Muscle of arm (tissue), 12 donors: ENCODE results near the gene RAD23A. TPM values are rescaled to one million over a fixed set of nuclear protein-coding genes. Genes with fewer than 3 reads are reported as not detected.

Experiments
- DNase-seq: peaks from one replicate; pipeline ENCODE4 v3.0.0-alpha.2; 2013
- polyA plus RNA-seq, 12 donors: library from polyadenylated mRNA; unstranded; fragments of 120-200 nt; gene quantifications; one replicate each; pipeline ENCODE4 v1.2.1, GENCODE V29; 2013; ENCODE audit not compliant: insufficient read length in 12 of 12

Gene RAD23A
- polyA plus RNA-seq, 12 donors, result 80.3 to 659 (median 114) TPM

- DNase-seq, result no peak
Measured at GRCh38 chr19:12997967-12998940, 52.6 kb downstream of the RAD23A start.

DNA sequence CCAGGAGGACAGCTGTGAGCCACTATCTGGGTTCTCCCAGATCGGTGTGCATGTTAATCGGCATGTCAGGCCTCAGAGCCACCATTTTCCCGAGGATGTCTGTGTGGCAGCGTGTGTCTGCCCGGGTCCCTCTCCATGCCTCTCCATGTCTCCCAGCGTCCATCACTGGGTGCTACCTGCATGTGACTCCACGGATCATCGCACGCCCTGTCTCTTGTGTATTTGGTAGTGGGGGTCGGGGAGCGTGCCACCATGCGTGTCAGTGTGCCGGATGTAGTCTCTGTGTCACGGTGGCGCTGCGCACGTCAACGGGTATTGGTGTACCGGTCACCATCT, 55.5 kb downstream of the RAD23A start:
- no peak for DNase-seq

DNA sequence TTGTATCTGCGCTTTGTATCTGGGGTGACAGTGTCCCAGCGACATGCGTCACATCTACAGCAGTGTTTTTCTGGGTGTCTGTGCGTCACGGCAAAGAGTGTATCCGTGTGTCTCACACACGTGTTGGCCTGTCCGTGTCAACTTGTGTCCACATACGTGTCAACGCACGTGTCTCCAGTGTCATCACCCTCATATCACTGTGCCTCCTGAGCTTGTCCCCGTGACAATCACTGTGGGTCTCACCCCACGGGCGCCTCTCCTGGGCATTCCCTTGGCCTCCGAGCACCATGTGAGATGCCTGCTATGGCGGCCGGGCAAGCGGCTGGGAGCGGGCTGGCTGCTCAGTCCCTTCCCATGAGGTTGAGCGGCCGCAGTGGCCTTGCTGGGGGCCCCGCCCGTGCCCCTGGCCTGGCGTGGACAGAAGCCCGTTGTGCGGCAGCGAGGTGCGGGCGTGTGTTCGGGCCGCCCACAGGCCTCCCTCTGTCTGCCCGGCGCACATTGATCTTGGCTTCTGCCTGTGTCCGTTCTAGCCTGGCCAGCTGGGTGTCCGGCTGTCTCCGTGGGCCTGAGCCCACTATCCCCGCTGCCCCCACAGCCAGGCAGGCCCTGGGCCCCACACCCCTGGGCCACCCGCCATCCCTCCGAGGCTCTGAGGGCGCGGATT, 56.0 kb downstream of the RAD23A start:
- DNase-seq, result no peak

DNA sequence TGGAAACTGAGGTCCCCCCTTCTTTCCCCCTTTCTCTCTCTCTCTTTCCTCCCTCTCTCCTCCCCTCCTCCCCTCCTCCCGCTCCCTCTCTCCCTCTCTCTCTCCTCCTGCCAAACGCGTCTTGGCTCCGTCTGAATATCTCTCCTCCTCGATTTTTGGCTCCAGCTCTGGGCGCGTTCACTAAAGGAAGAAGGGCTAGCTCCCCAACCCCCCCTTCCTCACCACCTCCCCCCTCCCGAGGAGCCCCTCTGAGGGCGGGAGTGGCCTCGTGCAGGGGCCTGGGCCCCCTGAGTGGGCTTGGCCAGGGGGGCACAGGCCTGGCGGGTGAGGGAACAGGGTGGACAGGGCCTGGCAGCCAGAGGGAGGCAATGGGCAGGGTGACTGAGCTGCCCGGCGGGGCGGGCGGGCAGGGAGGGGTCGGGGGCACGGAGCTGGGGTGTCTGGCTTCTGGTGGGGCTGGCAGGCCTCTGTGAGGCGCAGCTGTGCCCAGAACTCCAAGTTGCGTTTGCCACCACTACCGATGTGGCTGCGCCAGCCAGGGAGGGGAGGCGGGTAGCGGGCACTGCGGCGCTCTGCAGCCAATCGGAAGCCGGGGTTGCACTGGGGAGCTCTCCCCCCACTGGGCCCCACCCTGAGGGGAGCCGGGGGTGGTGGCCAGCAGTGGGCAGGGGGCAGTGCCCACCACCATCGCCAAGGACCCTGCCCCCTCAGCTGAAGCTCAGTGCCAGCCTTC, 56.7 kb downstream of the RAD23A start:
- peak; percentile 94 for DNase-seq

GRCh38 chr19:13003081-13003480, 57.4 kb downstream of the RAD23A start:
- DNase-seq, result no peak

Other genes with a start within 250 kb of the RAD23A start
- gene FBXW9, start 249.2 kb upstream of the RAD23A start, polyA plus RNA-seq, result 1 to 10 TPM in 11 of 12 donors, not detected in 1; 2.4 to 6.3 (median 3.5) TPM
- 10 to 100 TPM in 11 of 12 donors, not detected in 1; 37.4 to 93.0 (median 51.3) TPM for gene TNPO2, start 221.9 kb upstream of the RAD23A start, polyA plus RNA-seq
- gene TRIR, start 211.2 kb upstream of the RAD23A start, polyA plus RNA-seq, result 100 to 1,000 TPM in 11 of 12 donors, not detected in 1; 130 to 438 (median 158) TPM
- gene GET3, start 208.4 kb upstream of the RAD23A start, polyA plus RNA-seq, result 10 to 100 TPM in 11 of 12 donors, not detected in 1; 36.1 to 51.0 (median 40.6) TPM
- under 1 TPM in 4 of 12 donors, not detected in 8; 0.08 to 0.14 (median 0.11) TPM for gene BEST2, start 194.1 kb upstream of the RAD23A start, polyA plus RNA-seq
- 10 to 100 TPM in 11 of 12 donors, not detected in 1; 12.4 to 78.3 (median 24.2) TPM for gene HOOK2, start 170.3 kb upstream of the RAD23A start, polyA plus RNA-seq
- gene JUNB, start 154.4 kb upstream of the RAD23A start, polyA plus RNA-seq, result 100 to 1,000 TPM in 2 of 12 donors, 10 to 100 TPM in 9, not detected in 1; 18.0 to 187 (median 38.3) TPM
- gene PRDX2, start 144.1 kb upstream of the RAD23A start, polyA plus RNA-seq, result 100 to 1,000 TPM in 11 of 12 donors, not detected in 1; 124 to 185 (median 148) TPM
- gene THSD8, start 143.8 kb upstream of the RAD23A start, polyA plus RNA-seq, result 1 to 10 TPM in 10 of 12 donors, not detected in 2; 1.4 to 7.1 (median 4.2) TPM
- 10 to 100 TPM in 10 of 12 donors, not detected in 2; 13.3 to 25.6 (median 17.6) TPM for gene RNASEH2A, start 139.3 kb upstream of the RAD23A start, polyA plus RNA-seq
- under 1 TPM in 1 of 12 donors, not detected in 11; 0.16 TPM for gene RTBDN, start 111.3 kb upstream of the RAD23A start, polyA plus RNA-seq
- 10 to 100 TPM in 1 of 12 donors, under 1 TPM in 10, not detected in 1; 0.16 to 12.0 (median 0.62) TPM for gene MAST1, start 107.3 kb upstream of the RAD23A start, polyA plus RNA-seq
- 10 to 100 TPM in 4 of 12 donors, 1 to 10 TPM in 7, not detected in 1; 6.4 to 18.1 (median 8.6) TPM for gene DNASE2, start 64.4 kb upstream of the RAD23A start, polyA plus RNA-seq
- 1 to 10 TPM in 1 of 12 donors, under 1 TPM in 9, not detected in 2; 0.15 to 2.8 (median 0.43) TPM for gene KLF1, start 58.7 kb upstream of the RAD23A start, polyA plus RNA-seq
- 10 to 100 TPM in 11 of 12 donors, not detected in 1; 15.0 to 33.8 (median 25.4) TPM for gene GCDH, start 54.7 kb upstream of the RAD23A start, polyA plus RNA-seq
- gene SYCE2, start 26.6 kb upstream of the RAD23A start, polyA plus RNA-seq, result 1 to 10 TPM in 10 of 12 donors, not detected in 2; 2.1 to 4.5 (median 3.2) TPM
- 10 to 100 TPM in 11 of 12 donors, not detected in 1; 25.7 to 45.4 (median 34.4) TPM for gene FARSA, start 12.2 kb upstream of the RAD23A start, polyA plus RNA-seq
- 100 to 1,000 TPM; 312 to 584 (median 398) TPM for gene CALR, start 7.3 kb upstream of the RAD23A start, polyA plus RNA-seq
- gene GADD45GIP1, start 11.4 kb downstream of the RAD23A start, polyA plus RNA-seq, result 10 to 100 TPM in 11 of 12 donors, not detected in 1; 31.9 to 47.7 (median 36.5) TPM
- under 1 TPM in 6 of 12 donors, not detected in 6; 0.12 to 0.23 (median 0.16) TPM for gene DAND5, start 23.7 kb downstream of the RAD23A start, polyA plus RNA-seq
- gene NFIX, start 49.6 kb downstream of the RAD23A start, polyA plus RNA-seq, result 100 to 1,000 TPM in 8 of 12 donors, 10 to 100 TPM in 4; 73.2 to 280 (median 105) TPM
- gene LYL1, start 157.0 kb downstream of the RAD23A start, polyA plus RNA-seq, result 1 to 10 TPM in 11 of 12 donors, not detected in 1; 2.5 to 10.0 (median 3.6) TPM
- 10 to 100 TPM in 11 of 12 donors, not detected in 1; 21.0 to 41.7 (median 23.9) TPM for gene TRMT1, start 170.9 kb downstream of the RAD23A start, polyA plus RNA-seq
- gene NACC1, start 172.4 kb downstream of the RAD23A start, polyA plus RNA-seq, result 10 to 100 TPM in 11 of 12 donors, not detected in 1; 11.7 to 37.6 (median 16.0) TPM
- 10 to 100 TPM in 11 of 12 donors, not detected in 1; 26.2 to 59.3 (median 31.5) TPM for gene STX10, start 204.5 kb downstream of the RAD23A start, polyA plus RNA-seq
- gene IER2, start 204.5 kb downstream of the RAD23A start, polyA plus RNA-seq, result 100 to 1,000 TPM in 3 of 12 donors, 10 to 100 TPM in 8, not detected in 1; 36.9 to 203 (median 55.6) TPM